ENCODE data around the gene FOXO1. TPM values are rescaled to one million over a fixed set of nuclear protein-coding genes. Genes with fewer than 3 reads are reported as not detected.

Gene FOXO1
- total and polyA plus RNA-seq, 10 donors = 7.1 to 58.9 (median 47.2) TPM

GRCh38 chr13:40527914-40528313 lies 138.5 kb downstream of the FOXO1 start:
- Histone ChIP-seq H3K27ac (no peak overlapping the region), H3K4me1 (no peaks in the 10 kb centered on the region), H3K36me3 (no peaks in the 10 kb centered on the region), H3K9me3 (peaks cover 0 to 25% (median 20%) of the 10 kb centered on the region in 8 donors), H3K4me3 (no peak overlapping the region), H3K27me3 (replicated peaks in 1 of 7) (no peaks in the 10 kb centered on the region)
- 89 to 98% (median 97%) methylated on average over 1 of the region's 1 CpG for WGBS, 5 donors
- intact Hi-C loops (cut with DNase I; ENCODE audit: low total_unique reads) = no loop called here
- DNase-seq = no peak
- TF ChIP-seq CTCF (IDR thresholded peaks at IDR 0.05 in 8 of 11, conservative IDR thresholded peaks at IDR 0.05 in 3 of 11) = no peak
- TF ChIP-seq POLR2AphosphoS5 (IDR thresholded peaks at IDR 0.05) = no peak
- no peak for TF ChIP-seq POLR2A (IDR thresholded peaks at IDR 0.05)

- TF ChIP-seq POLR2A (IDR thresholded peaks at IDR 0.05) (no peak), CTCF (IDR thresholded peaks at IDR 0.05 in 8 of 11, conservative IDR thresholded peaks at IDR 0.05 in 3 of 11) (no peak), POLR2AphosphoS5 (IDR thresholded peaks at IDR 0.05) (no peak)
- DNase-seq = no peak
- intact Hi-C loops (cut with DNase I; ENCODE audit: low total_unique reads) = no loop called here
- H3K4me1 ChIP-seq = peaks cover 5 to 23% (median 12%) of the 10 kb centered on the region in 6 donors
- H3K36me3 ChIP-seq = no peaks in the 10 kb centered on the region
- H3K9me3 ChIP-seq = peaks cover 0 to 10% (median 5%) of the 10 kb centered on the region in 8 donors
- H3K27me3 ChIP-seq (replicated peaks in 1 of 7) = no peaks in the 10 kb centered on the region
- WGBS, 5 donors = 69 to 87% (median 73%) methylated on average over 1 of the region's 1 CpG
- H3K27ac ChIP-seq = no peak overlapping the region
- H3K4me3 ChIP-seq = no peak overlapping the region
Measured at GRCh38 chr13:40522282-40522681, 144.2 kb downstream of the FOXO1 start.

- intact Hi-C loops (cut with DNase I; ENCODE audit: low total_unique reads) = no loop called here
- Histone ChIP-seq H3K9me3 (no peaks in the 10 kb centered on the region), H3K27ac (no peak overlapping the region), H3K4me1 (peaks cover 5 to 29% (median 12%) of the 10 kb centered on the region in 6 donors), H3K4me3 (no peak overlapping the region), H3K36me3 (no peaks in the 10 kb centered on the region), H3K27me3 (replicated peaks in 1 of 7) (no peaks in the 10 kb centered on the region)
- DNase-seq = no peak
- WGBS, 5 donors = 91 to 99% (median 96%) methylated on average over 3 of the region's 3 CpGs
- TF ChIP-seq POLR2AphosphoS5 (IDR thresholded peaks at IDR 0.05) = no peak
- no peak for TF ChIP-seq POLR2A (IDR thresholded peaks at IDR 0.05)
- TF ChIP-seq CTCF (IDR thresholded peaks at IDR 0.05 in 8 of 11, conservative IDR thresholded peaks at IDR 0.05 in 3 of 11) = no peak
Measured at GRCh38 chr13:40520916-40521315, 145.5 kb downstream of the FOXO1 start.

DNA sequence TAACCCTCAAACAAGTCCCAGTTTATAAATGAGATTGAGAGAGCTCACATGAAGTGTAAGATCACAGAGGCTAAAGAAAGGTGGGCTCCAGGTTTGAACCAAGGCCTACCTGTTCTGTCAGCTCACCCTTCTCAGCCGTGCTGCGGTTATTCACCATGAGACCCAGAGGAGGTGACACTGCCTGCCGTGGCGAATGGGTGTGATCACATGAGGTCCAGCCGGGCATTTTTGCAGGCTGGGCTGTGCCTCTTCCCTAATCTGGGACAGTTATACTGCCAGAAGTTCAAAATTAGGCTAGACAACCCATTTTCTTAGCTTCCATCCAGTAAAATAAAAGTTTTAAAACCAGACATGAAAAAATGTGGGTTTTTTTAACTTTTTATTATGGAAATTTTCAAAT lies 146.8 kb downstream of the FOXO1 start:
- H3K4me3 ChIP-seq = no peak overlapping the region
- TF ChIP-seq POLR2AphosphoS5 (IDR thresholded peaks at IDR 0.05) (no peak), POLR2A (IDR thresholded peaks at IDR 0.05) (no peak), CTCF (IDR thresholded peaks at IDR 0.05 in 8 of 11, conservative IDR thresholded peaks at IDR 0.05 in 3 of 11) (no peak)
- no peaks in the 10 kb centered on the region for H3K9me3 ChIP-seq
- DNase-seq = no peak
- intact Hi-C loops (cut with DNase I; ENCODE audit: low total_unique reads) = no loop called here
- no peaks in the 10 kb centered on the region for H3K27me3 ChIP-seq (replicated peaks in 1 of 7)
- H3K4me1 ChIP-seq = peaks cover 5 to 29% (median 12%) of the 10 kb centered on the region in 6 donors
- 71 to 91% (median 79%) methylated on average over 5 of the region's 5 CpGs for WGBS, 5 donors
- no peak overlapping the region for H3K27ac ChIP-seq
- no peaks in the 10 kb centered on the region for H3K36me3 ChIP-seq
